ENCODE measurements around the gene ZFP36.

Gene ZFP36

GRCh38 chr19:39381910-39382611 lies 24.6 kb upstream of the ZFP36 start:
- in situ Hi-C loops (cut with MboI; ENCODE audit: low pct_unique_long_range_greater_than_20kb, low sequenced_read_pairs) = no loop called here
- DNase-seq = no peak

GRCh38 chr19:39382991-39383828 lies 23.4 kb upstream of the ZFP36 start:
- DNase-seq = no peak
- in situ Hi-C loops (cut with MboI; ENCODE audit: low pct_unique_long_range_greater_than_20kb, low sequenced_read_pairs) = no loop called here

- in situ Hi-C loops (cut with MboI; ENCODE audit: low pct_unique_long_range_greater_than_20kb, low sequenced_read_pairs) = no loop called here
- DNase-seq = no peak
Observed at GRCh38 chr19:39384839-39385568, 21.6 kb upstream of the ZFP36 start.

GRCh38 chr19:39385629-39386411 lies 20.8 kb upstream of the ZFP36 start:
- DNase-seq = no peak
- in situ Hi-C loops (cut with MboI; ENCODE audit: low pct_unique_long_range_greater_than_20kb, low sequenced_read_pairs) = no loop called here

GRCh38 chr19:39386557-39386956 lies 20.1 kb upstream of the ZFP36 start:
- no peak for DNase-seq
- in situ Hi-C loops (cut with MboI; ENCODE audit: low pct_unique_long_range_greater_than_20kb, low sequenced_read_pairs) = no loop called here

GRCh38 chr19:39388657-39389056 lies 18.0 kb upstream of the ZFP36 start:
- in situ Hi-C loops (cut with MboI; ENCODE audit: low pct_unique_long_range_greater_than_20kb, low sequenced_read_pairs) = no loop called here
- DNase-seq = no peak

GRCh38 chr19:39389631-39390414 lies 16.8 kb upstream of the ZFP36 start:
- in situ Hi-C loops (cut with MboI; ENCODE audit: low pct_unique_long_range_greater_than_20kb, low sequenced_read_pairs) = no loop called here
- DNase-seq = no peak

- DNase-seq = no peak
- in situ Hi-C loops (cut with MboI; ENCODE audit: low pct_unique_long_range_greater_than_20kb, low sequenced_read_pairs) = no loop called here
Observed at GRCh38 chr19:39390451-39390750, 16.2 kb upstream of the ZFP36 start.

GRCh38 chr19:39390751-39391437 lies 15.8 kb upstream of the ZFP36 start, which contains the start of the genes MED29 and PAF1:
MED29 (plus strand) TSS chr19:39391378; CDS start chr19:39391423, 45 bp downstream.
PAF1 (minus strand) TSS chr19:39391106; CDS start chr19:39390864, 242 bp downstream.
- in situ Hi-C loops (cut with MboI; ENCODE audit: low pct_unique_long_range_greater_than_20kb, low sequenced_read_pairs) = no loop called here
- DNase-seq = peak; percentile 100

- in situ Hi-C loops (cut with MboI; ENCODE audit: low pct_unique_long_range_greater_than_20kb, low sequenced_read_pairs) = no loop called here
- DNase-seq = peak; percentile 96
Observed at GRCh38 chr19:39397360-39398296, 9.0 kb upstream of the ZFP36 start.

GRCh38 chr19:39398297-39398864 lies 8.3 kb upstream of the ZFP36 start:
- DNase-seq = peak; percentile 76
- in situ Hi-C loops (cut with MboI; ENCODE audit: low pct_unique_long_range_greater_than_20kb, low sequenced_read_pairs) = no loop called here

GRCh38 chr19:39399668-39400050 lies 7.0 kb upstream of the ZFP36 start:
- in situ Hi-C loops (cut with MboI; ENCODE audit: low pct_unique_long_range_greater_than_20kb, low sequenced_read_pairs) = no loop called here

GRCh38 chr19:39400061-39400460 lies 6.6 kb upstream of the ZFP36 start:
- DNase-seq = no peak
- in situ Hi-C loops (cut with MboI; ENCODE audit: low pct_unique_long_range_greater_than_20kb, low sequenced_read_pairs) = no loop called here

More at GRCh38 chr19:39399668-39400050, 7.0 kb upstream of the ZFP36 start:
- DNase-seq = no peak

- in situ Hi-C loops (cut with MboI; ENCODE audit: low pct_unique_long_range_greater_than_20kb, low sequenced_read_pairs) = no loop called here
- no peak for DNase-seq
Observed at GRCh38 chr19:39401070-39401548, 5.5 kb upstream of the ZFP36 start.

GRCh38 chr19:39401549-39402345 lies 4.9 kb upstream of the ZFP36 start:
- in situ Hi-C loops (cut with MboI; ENCODE audit: low pct_unique_long_range_greater_than_20kb, low sequenced_read_pairs) = no loop called here
- peak; percentile 42 for DNase-seq

All from KBM-7 (cell line).